GM18858 (cell line): ENCODE measurements around the gene MYBPHL.

Experiments
- ATAC-seq: cut with Tn5 transposase; IDR thresholded peaks from one replicate; pipeline ENCODE4 v1.9.1; 2021; ENCODE audit not compliant: unreplicated experiment

The MYBPHL gene

GRCh38 chr1:109266965-109267364 is 39.8 kb downstream of the MYBPHL start:
- ATAC-seq = no peak

- ATAC-seq = no peak
Observed at GRCh38 chr1:109265741-109266330, 41.0 kb downstream of the MYBPHL start.

- ATAC-seq = no peak
Observed at GRCh38 chr1:109265016-109265415, 41.8 kb downstream of the MYBPHL start.

GRCh38 chr1:109264379-109264755 is 42.4 kb downstream of the MYBPHL start:
- no peak for ATAC-seq

- peak; percentile 47 for ATAC-seq
Observed at GRCh38 chr1:109263597-109264378, 43.0 kb downstream of the MYBPHL start.

GRCh38 chr1:109263234-109263596 is 43.6 kb downstream of the MYBPHL start:
- ATAC-seq = no peak

- no peak for ATAC-seq
Observed at GRCh38 chr1:109262231-109263055, 44.4 kb downstream of the MYBPHL start.

GRCh38 chr1:109261578-109261977 is 45.2 kb downstream of the MYBPHL start:
- no peak for ATAC-seq

GRCh38 chr1:109261006-109261405 is 45.8 kb downstream of the MYBPHL start:
- ATAC-seq = no peak

GRCh38 chr1:109259674-109260557 is 46.9 kb downstream of the MYBPHL start:
- ATAC-seq = no peak

- ATAC-seq = no peak
Observed at GRCh38 chr1:109258481-109259466, 48.0 kb downstream of the MYBPHL start.

GRCh38 chr1:109257682-109258421 is 49.0 kb downstream of the MYBPHL start:
- ATAC-seq = no peak

- ATAC-seq = no peak
Observed at GRCh38 chr1:109256971-109257681, 49.7 kb downstream of the MYBPHL start.

GRCh38 chr1:109256085-109256484 is 50.7 kb downstream of the MYBPHL start:
- no peak for ATAC-seq

- no peak for ATAC-seq
Observed at GRCh38 chr1:109255678-109256077, 51.1 kb downstream of the MYBPHL start.

GRCh38 chr1:109255097-109255651 is 51.6 kb downstream of the MYBPHL start:
- no peak for ATAC-seq

- ATAC-seq = no peak
Observed at GRCh38 chr1:109254621-109255096, 52.2 kb downstream of the MYBPHL start.
